ENCODE results near the gene MLXIP.
"Not testable (repeated sequence)": the region's sequence is repeated elsewhere in the genome, so short reads cannot be mapped to it uniquely, and the experiment has no call there.

The MLXIP gene

GRCh38 chr12:122043476-122043875, 35.1 kb upstream of the MLXIP start:
- DNase-seq, result no peak
- TF ChIP-seq POLR2A (IDR thresholded peaks at IDR 0.05; ENCODE audit: low read length) (no peak), GATA1 (IDR thresholded peaks at IDR 0.05; ENCODE audit: low read depth, low read length) (no peak)

- DNase-seq, result no peak
- no peak for TF ChIP-seq POLR2A (IDR thresholded peaks at IDR 0.05; ENCODE audit: low read length)
- TF ChIP-seq GATA1 (IDR thresholded peaks at IDR 0.05; ENCODE audit: low read depth, low read length), result no peak
These were observed 33.3 kb upstream of the MLXIP start for GRCh38 chr12:122045262-122045661.

- TF ChIP-seq GATA1 (IDR thresholded peaks at IDR 0.05; ENCODE audit: low read depth, low read length) (no peak), POLR2A (IDR thresholded peaks at IDR 0.05; ENCODE audit: low read length) (no peak)
- no peak for DNase-seq
These were observed 32.4 kb upstream of the MLXIP start for GRCh38 chr12:122046145-122046544.

- DNase-seq, result no peak
- TF ChIP-seq POLR2A (IDR thresholded peaks at IDR 0.05; ENCODE audit: low read length) (no peak), GATA1 (IDR thresholded peaks at IDR 0.05; ENCODE audit: low read depth, low read length) (no peak)
These were observed 30.4 kb upstream of the MLXIP start for GRCh38 chr12:122048151-122048550.

- TF ChIP-seq POLR2A (IDR thresholded peaks at IDR 0.05; ENCODE audit: low read length) (no peak), GATA1 (IDR thresholded peaks at IDR 0.05; ENCODE audit: low read depth, low read length) (no peak)
These were observed 28.7 kb upstream of the MLXIP start for GRCh38 chr12:122049827-122050226.

GRCh38 chr12:122050706-122051105, 27.9 kb upstream of the MLXIP start:
- DNase-seq, result no peak
- TF ChIP-seq GATA1 (IDR thresholded peaks at IDR 0.05; ENCODE audit: low read depth, low read length), result no peak
- no peak for TF ChIP-seq POLR2A (IDR thresholded peaks at IDR 0.05; ENCODE audit: low read length)

More at GRCh38 chr12:122049827-122050226, 28.7 kb upstream of the MLXIP start:
- DNase-seq, result peak; percentile 27 to 67

- TF ChIP-seq GATA1 (IDR thresholded peaks at IDR 0.05; ENCODE audit: low read depth, low read length) (no peak), POLR2A (IDR thresholded peaks at IDR 0.05; ENCODE audit: low read length) (no peak)
These were observed 27.2 kb upstream of the MLXIP start for GRCh38 chr12:122051231-122051876.

GRCh38 chr12:122052285-122052684, 26.3 kb upstream of the MLXIP start:
- no peak for DNase-seq
- TF ChIP-seq POLR2A (IDR thresholded peaks at IDR 0.05; ENCODE audit: low read length), result no peak
- TF ChIP-seq GATA1 (IDR thresholded peaks at IDR 0.05; ENCODE audit: low read depth, low read length), result no peak

More at GRCh38 chr12:122051231-122051876, 27.2 kb upstream of the MLXIP start:
- DNase-seq, result no peak

- DNase-seq, result no peak
- TF ChIP-seq GATA1 (IDR thresholded peaks at IDR 0.05; ENCODE audit: low read depth, low read length), result no peak
- TF ChIP-seq POLR2A (IDR thresholded peaks at IDR 0.05; ENCODE audit: low read length), result no peak
These were observed 23.6 kb upstream of the MLXIP start for GRCh38 chr12:122054842-122055520.

GRCh38 chr12:122056406-122056805, 22.1 kb upstream of the MLXIP start:
- not testable (repeated sequence) for DNase-seq

GRCh38 chr12:122057007-122057735, 21.4 kb upstream of the MLXIP start:
- TF ChIP-seq GATA1 (IDR thresholded peaks at IDR 0.05; ENCODE audit: low read depth, low read length) (no peak), POLR2A (IDR thresholded peaks at IDR 0.05; ENCODE audit: low read length) (no peak)
- no peak for DNase-seq

GRCh38 chr12:122057769-122058168, 20.8 kb upstream of the MLXIP start:
- no peak for DNase-seq
- TF ChIP-seq POLR2A (IDR thresholded peaks at IDR 0.05; ENCODE audit: low read length), result no peak
- no peak for TF ChIP-seq GATA1 (IDR thresholded peaks at IDR 0.05; ENCODE audit: low read depth, low read length)

- TF ChIP-seq POLR2A (IDR thresholded peaks at IDR 0.05; ENCODE audit: low read length), result no peak
- no peak for DNase-seq
These were observed 19.9 kb upstream of the MLXIP start for GRCh38 chr12:122058549-122059149.
